ENCODE measurements around the gene PCDHB7. TPM values are rescaled to one million over a fixed set of nuclear protein-coding genes. Genes with fewer than 3 reads are reported as not detected.
"Not testable (repeated sequence)": the region's sequence is repeated elsewhere in the genome, so short reads cannot be mapped to it uniquely, and the experiment has no call there.

Gene PCDHB7
- total RNA-seq, 1 experiment from 2014 or later: 1.3 TPM

DNA sequence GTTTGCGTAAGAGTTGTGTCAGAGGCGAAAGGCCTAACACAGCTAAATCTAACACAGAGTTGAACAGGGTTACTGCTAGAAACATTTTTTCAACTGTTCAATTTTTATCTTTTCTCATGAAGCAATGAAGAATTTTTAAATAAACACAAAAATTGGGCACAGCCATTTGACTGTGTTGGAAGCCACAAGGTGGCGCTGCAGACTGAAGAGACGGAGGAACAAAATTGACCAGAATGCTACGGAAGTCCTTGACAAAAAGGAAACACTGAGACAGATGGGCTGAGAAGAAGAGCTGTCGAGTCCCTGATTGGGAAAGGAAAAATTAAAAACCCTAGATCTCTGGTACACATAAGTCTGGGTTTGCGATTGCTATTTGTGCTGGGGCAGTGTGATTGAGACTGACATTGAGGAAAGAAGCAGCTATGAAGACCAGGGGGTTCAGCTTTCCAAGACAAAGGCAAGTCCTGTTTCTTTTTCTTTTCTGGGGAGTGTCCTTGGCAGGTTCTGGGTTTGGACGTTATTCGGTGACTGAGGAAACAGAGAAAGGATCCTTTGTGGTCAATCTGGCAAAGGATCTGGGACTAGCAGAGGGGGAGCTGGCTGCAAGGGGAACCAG, 14.6 kb downstream of the PCDHB7 start, which contains the start of gene PCDHB9:
Gene PCDHB9, plus strand, starts transcription at position 265 of the 616 bp plus-strand sequence. Its CDS starts 158 bp downstream, at position 423.
- Histone ChIP-seq H3K4me1 (ENCODE audit: control insufficient read depth, insufficient read depth, low read length) (no peaks in the 10 kb centered on the region), H3K4me3 (ENCODE audit: low read depth in 2 of 2, low read length in 2 of 2) (peak within 1 kb of the TSS; percentile 39 to 62), H3K27ac (ENCODE audit: low read length) (peak within 1 kb of the TSS; percentile 48; the same call in 1 of the 2 replicates), H3K9me3 (ENCODE audit: control insufficient read depth, insufficient read depth, low read depth, low read length) (no peaks in the 10 kb centered on the region), H3K27me3 (ENCODE audit: control insufficient read depth, insufficient read depth, low read length) (peaks cover 2% of the 10 kb centered on the region), H3K36me3 (ENCODE audit: control insufficient read depth, insufficient read depth, low read length) (no peaks in the 10 kb centered on the region)
- in situ Hi-C loops (cut with HindIII; ENCODE audit: low pct_unique_long_range_greater_than_20kb, low sequenced_read_pairs) (loop anchor here (25.0 kb wide), 2 partner anchors 100 to 150 kb away; partner anchors contain the start of genes PCDHB2, PCDHGA1, PCDHGA2 and PCDHGA3), intact Hi-C loops (cut with micrococcal nuclease; ENCODE audit: unreplicated experiment) (no loop called here)
- TF ChIP-seq, protein P1, sequence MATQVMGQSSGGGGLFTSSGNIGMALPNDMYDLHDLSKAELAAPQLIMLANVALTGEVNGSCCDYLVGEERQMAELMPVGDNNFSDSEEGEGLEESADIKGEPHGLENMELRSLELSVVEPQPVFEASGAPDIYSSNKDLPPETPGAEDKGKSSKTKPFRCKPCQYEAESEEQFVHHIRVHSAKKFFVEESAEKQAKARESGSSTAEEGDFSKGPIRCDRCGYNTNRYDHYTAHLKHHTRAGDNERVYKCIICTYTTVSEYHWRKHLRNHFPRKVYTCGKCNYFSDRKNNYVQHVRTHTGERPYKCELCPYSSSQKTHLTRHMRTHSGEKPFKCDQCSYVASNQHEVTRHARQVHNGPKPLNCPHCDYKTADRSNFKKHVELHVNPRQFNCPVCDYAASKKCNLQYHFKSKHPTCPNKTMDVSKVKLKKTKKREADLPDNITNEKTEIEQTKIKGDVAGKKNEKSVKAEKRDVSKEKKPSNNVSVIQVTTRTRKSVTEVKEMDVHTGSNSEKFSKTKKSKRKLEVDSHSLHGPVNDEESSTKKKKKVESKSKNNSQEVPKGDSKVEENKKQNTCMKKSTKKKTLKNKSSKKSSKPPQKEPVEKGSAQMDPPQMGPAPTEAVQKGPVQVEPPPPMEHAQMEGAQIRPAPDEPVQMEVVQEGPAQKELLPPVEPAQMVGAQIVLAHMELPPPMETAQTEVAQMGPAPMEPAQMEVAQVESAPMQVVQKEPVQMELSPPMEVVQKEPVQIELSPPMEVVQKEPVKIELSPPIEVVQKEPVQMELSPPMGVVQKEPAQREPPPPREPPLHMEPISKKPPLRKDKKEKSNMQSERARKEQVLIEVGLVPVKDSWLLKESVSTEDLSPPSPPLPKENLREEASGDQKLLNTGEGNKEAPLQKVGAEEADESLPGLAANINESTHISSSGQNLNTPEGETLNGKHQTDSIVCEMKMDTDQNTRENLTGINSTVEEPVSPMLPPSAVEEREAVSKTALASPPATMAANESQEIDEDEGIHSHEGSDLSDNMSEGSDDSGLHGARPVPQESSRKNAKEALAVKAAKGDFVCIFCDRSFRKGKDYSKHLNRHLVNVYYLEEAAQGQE (IDR thresholded peaks at IDR 0.05; ENCODE audit: insufficient read depth in 1 of 2, low read depth in 2 of 2, low read length in 1 of 2): no peak
- TF ChIP-seq, protein P2, sequence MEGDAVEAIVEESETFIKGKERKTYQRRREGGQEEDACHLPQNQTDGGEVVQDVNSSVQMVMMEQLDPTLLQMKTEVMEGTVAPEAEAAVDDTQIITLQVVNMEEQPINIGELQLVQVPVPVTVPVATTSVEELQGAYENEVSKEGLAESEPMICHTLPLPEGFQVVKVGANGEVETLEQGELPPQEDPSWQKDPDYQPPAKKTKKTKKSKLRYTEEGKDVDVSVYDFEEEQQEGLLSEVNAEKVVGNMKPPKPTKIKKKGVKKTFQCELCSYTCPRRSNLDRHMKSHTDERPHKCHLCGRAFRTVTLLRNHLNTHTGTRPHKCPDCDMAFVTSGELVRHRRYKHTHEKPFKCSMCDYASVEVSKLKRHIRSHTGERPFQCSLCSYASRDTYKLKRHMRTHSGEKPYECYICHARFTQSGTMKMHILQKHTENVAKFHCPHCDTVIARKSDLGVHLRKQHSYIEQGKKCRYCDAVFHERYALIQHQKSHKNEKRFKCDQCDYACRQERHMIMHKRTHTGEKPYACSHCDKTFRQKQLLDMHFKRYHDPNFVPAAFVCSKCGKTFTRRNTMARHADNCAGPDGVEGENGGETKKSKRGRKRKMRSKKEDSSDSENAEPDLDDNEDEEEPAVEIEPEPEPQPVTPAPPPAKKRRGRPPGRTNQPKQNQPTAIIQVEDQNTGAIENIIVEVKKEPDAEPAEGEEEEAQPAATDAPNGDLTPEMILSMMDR (IDR thresholded peaks at IDR 0.05): peak; percentile 89
- no peak for TF ChIP-seq POLR2AphosphoS5 (IDR thresholded peaks at IDR 0.05; ENCODE audit: low read depth, low read length)
- POLR2A ChIA-PET: no interaction called here
- peak; percentile 92 for ATAC-seq
- BruUV-seq (replicated peaks): no TSS peak
- DNase-seq (ENCODE audit: low read depth, low spot score): no peak
- CTCF ChIA-PET: interaction anchor here (0.6 to 1.9 kb wide), 6 partner anchors 9 to 101 kb away, joined by 3 to 9 read pairs (median 4); partner anchors contain the start of genes PCDHB14 and PCDHB2

DNA sequence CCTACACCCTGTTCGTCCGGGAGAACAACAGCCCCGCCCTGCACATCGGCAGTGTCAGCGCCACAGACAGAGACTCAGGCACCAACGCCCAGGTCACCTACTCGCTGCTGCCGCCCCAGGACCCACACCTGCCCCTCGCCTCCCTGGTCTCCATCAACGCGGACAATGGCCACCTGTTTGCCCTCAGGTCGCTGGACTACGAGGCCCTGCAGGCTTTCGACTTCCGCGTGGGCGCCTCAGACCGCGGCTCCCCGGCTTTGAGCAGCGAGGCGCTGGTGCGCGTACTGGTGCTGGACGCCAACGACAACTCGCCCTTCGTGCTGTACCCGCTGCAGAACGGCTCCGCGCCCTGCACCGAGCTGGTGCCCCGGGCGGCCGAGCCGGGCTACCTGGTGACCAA, 16.2 kb downstream of the PCDHB7 start:
- POLR2A ChIA-PET; CTCF ChIA-PET; H3K27ac ChIP-seq (ENCODE audit: low read length); H3K27me3 ChIP-seq (ENCODE audit: control insufficient read depth, insufficient read depth, low read length); H3K36me3 ChIP-seq (ENCODE audit: control insufficient read depth, insufficient read depth, low read length); intact Hi-C loops (cut with micrococcal nuclease; ENCODE audit: unreplicated experiment); BruUV-seq (replicated peaks); H3K4me3 ChIP-seq (ENCODE audit: low read depth in 2 of 2, low read length in 2 of 2); DNase-seq (ENCODE audit: low read depth, low spot score); ATAC-seq; H3K4me1 ChIP-seq (ENCODE audit: control insufficient read depth, insufficient read depth, low read length); H3K9me3 ChIP-seq (ENCODE audit: control insufficient read depth, insufficient read depth, low read depth, low read length): not testable (repeated sequence)
- in situ Hi-C loops (cut with HindIII; ENCODE audit: low pct_unique_long_range_greater_than_20kb, low sequenced_read_pairs): loop anchor here (25.0 kb wide), 2 partner anchors 101 to 149 kb away; partner anchors contain the start of genes PCDHB2, PCDHGA1, PCDHGA2 and PCDHGA3

DNA sequence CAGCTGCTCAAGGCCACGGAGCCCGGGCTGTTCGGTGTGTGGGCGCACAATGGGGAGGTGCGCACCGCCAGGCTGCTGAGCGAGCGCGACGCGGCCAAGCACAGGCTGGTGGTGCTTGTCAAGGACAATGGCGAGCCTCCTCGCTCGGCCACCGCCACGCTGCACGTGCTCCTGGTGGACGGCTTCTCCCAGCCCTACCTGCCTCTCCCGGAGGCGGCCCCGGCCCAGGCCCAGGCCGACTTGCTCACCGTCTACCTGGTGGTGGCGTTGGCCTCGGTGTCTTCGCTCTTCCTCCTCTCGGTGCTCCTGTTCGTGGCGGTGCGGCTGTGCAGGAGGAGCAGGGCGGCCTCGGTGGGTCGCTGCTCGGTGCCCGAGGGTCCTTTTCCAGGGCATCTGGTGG, 16.7 kb downstream of the PCDHB7 start:
- DNase-seq (ENCODE audit: low read depth, low spot score); H3K27ac ChIP-seq (ENCODE audit: low read length); BruUV-seq (replicated peaks); ATAC-seq; H3K27me3 ChIP-seq (ENCODE audit: control insufficient read depth, insufficient read depth, low read length); H3K36me3 ChIP-seq (ENCODE audit: control insufficient read depth, insufficient read depth, low read length); POLR2A ChIA-PET; H3K4me3 ChIP-seq (ENCODE audit: low read depth in 2 of 2, low read length in 2 of 2); H3K4me1 ChIP-seq (ENCODE audit: control insufficient read depth, insufficient read depth, low read length); H3K9me3 ChIP-seq (ENCODE audit: control insufficient read depth, insufficient read depth, low read depth, low read length); CTCF ChIA-PET; intact Hi-C loops (cut with micrococcal nuclease; ENCODE audit: unreplicated experiment): not testable (repeated sequence)
- in situ Hi-C loops (cut with HindIII; ENCODE audit: low pct_unique_long_range_greater_than_20kb, low sequenced_read_pairs): loop anchor here (25.0 kb wide), 2 partner anchors 102 to 148 kb away; partner anchors contain the start of genes PCDHB2, PCDHGA1, PCDHGA2 and PCDHGA3

Data from Panc1 (cell line).